ENCODE data around the gene AFG1L. TPM values are rescaled to one million over a fixed set of nuclear protein-coding genes. Genes with fewer than 3 reads are reported as not detected.
A peak's percentile ranks its signal among the peaks of the same experiment; 100 is the strongest.

Gene AFG1L
- total and polyA plus RNA-seq, 4 donors: 2.7 to 2.8 (median 2.7) TPM

DNA sequence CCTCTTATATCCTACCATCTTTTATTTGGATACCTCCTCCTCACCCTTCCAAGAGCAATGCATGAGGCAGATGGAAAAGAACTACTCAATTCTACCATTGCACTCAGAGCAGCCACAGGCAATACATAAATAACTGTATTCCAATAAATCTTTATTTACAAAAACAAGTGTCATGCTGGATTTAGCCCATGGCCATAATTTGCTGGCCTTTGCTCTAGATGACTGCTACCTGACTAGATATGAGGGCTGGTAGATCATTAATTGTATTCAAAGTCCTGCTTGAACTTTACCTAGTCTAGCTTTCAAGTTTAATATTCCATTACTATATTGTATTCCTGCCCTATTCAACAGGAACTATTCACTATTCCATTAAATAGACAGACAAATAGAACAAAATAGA, 37.1 kb downstream of the AFG1L start:
- peaks cover 0 to 3% (median under 1%) of the 10 kb centered on the region in 4 donors for H3K36me3 ChIP-seq (ENCODE audit: control insufficient read depth in 4 of 4, insufficient read depth in 3 of 4, low read depth in 1 of 4, low read length in 3 of 4)
- no peaks in the 10 kb centered on the region for H3K27me3 ChIP-seq (ENCODE audit: control insufficient read depth in 4 of 4, insufficient read depth in 4 of 4, low read length in 3 of 4)
- H3K4me1 ChIP-seq (ENCODE audit: control insufficient read depth in 4 of 4, insufficient read depth in 4 of 4, low read length in 3 of 4): peaks cover 0 to 2% (median 0%) of the 10 kb centered on the region in 4 donors
- no peak overlapping the region for H3K9ac ChIP-seq (ENCODE audit: low read depth in 1 of 2, low read length in 2 of 2)
- H3K4me3 ChIP-seq (ENCODE audit: low read depth in 1 of 3, low read length in 3 of 3): no peak overlapping the region
- no peak for DNase-seq (ENCODE audit: low spot score)
- H3K9me3 ChIP-seq (ENCODE audit: control insufficient read depth in 4 of 4, low read length in 3 of 4): no peaks in the 10 kb centered on the region
- peak; percentile 19 for TF ChIP-seq YY1 (IDR thresholded peaks at IDR 0.05)
- TF ChIP-seq CTCF (IDR thresholded peaks at IDR 0.05; ENCODE audit: low read depth, low read length, missing input control): no peak
- TF ChIP-seq HNF4G (IDR thresholded peaks at IDR 0.05): no peak
- TF ChIP-seq HNF4A (conservative IDR thresholded peaks at IDR 0.05): peak; percentile 26 to 28
- peak; percentile 32 to 39 for TF ChIP-seq RXRA (IDR thresholded peaks at IDR 0.05)
- TF ChIP-seq SP1 (IDR thresholded peaks at IDR 0.05): peak; percentile 54
- no peak overlapping the region for H3K27ac ChIP-seq (ENCODE audit: low read depth in 1 of 2, low read length in 2 of 2)

GRCh38 chr6:108336971-108337370, 42.1 kb downstream of the AFG1L start:
- Histone ChIP-seq H3K9me3 (ENCODE audit: control insufficient read depth in 4 of 4, low read length in 3 of 4) (no peaks in the 10 kb centered on the region), H3K4me1 (ENCODE audit: control insufficient read depth in 4 of 4, insufficient read depth in 4 of 4, low read length in 3 of 4) (no peaks in the 10 kb centered on the region), H3K4me3 (ENCODE audit: low read depth in 1 of 3, low read length in 3 of 3) (no peak overlapping the region), H3K27me3 (ENCODE audit: control insufficient read depth in 4 of 4, insufficient read depth in 4 of 4, low read length in 3 of 4) (no peaks in the 10 kb centered on the region), H3K36me3 (ENCODE audit: control insufficient read depth in 4 of 4, insufficient read depth in 3 of 4, low read depth in 1 of 4, low read length in 3 of 4) (no peaks in the 10 kb centered on the region), H3K27ac (ENCODE audit: low read depth in 1 of 2, low read length in 2 of 2) (no peak overlapping the region), H3K9ac (ENCODE audit: low read depth in 1 of 2, low read length in 2 of 2) (no peak overlapping the region)
- no peak for DNase-seq (ENCODE audit: low spot score)
- TF ChIP-seq CTCF (IDR thresholded peaks at IDR 0.05; ENCODE audit: low read depth, low read length, missing input control) (no peak), EGR1 (IDR thresholded peaks at IDR 0.05; ENCODE audit: low read depth in 2 of 2) (no peak), HNF4G (IDR thresholded peaks at IDR 0.05) (no peak), HNF4A (conservative IDR thresholded peaks at IDR 0.05) (no peak), TAF1 (conservative IDR thresholded peaks at IDR 0.05) (no peak), ATF3 (IDR thresholded peaks at IDR 0.05) (no peak), NR2F2 (IDR thresholded peaks at IDR 0.05) (no peak), FOXA1 (IDR thresholded peaks at IDR 0.05) (no peak), JUND (IDR thresholded peaks at IDR 0.05) (no peak)
- WGBS: 96% methylated on average over 3 of the region's 3 CpGs

GRCh38 chr6:108337721-108338120, 42.9 kb downstream of the AFG1L start:
- no peak for DNase-seq (ENCODE audit: low spot score)
- no peak for TF ChIP-seq HNF4A (conservative IDR thresholded peaks at IDR 0.05)
- no peak overlapping the region for H3K27ac ChIP-seq (ENCODE audit: low read depth in 1 of 2, low read length in 2 of 2)
- no peaks in the 10 kb centered on the region for H3K36me3 ChIP-seq (ENCODE audit: control insufficient read depth in 4 of 4, insufficient read depth in 3 of 4, low read depth in 1 of 4, low read length in 3 of 4)
- no peak overlapping the region for H3K4me3 ChIP-seq (ENCODE audit: low read depth in 1 of 3, low read length in 3 of 3)
- no peaks in the 10 kb centered on the region for H3K9me3 ChIP-seq (ENCODE audit: control insufficient read depth in 4 of 4, low read length in 3 of 4)
- no peaks in the 10 kb centered on the region for H3K4me1 ChIP-seq (ENCODE audit: control insufficient read depth in 4 of 4, insufficient read depth in 4 of 4, low read length in 3 of 4)
- H3K9ac ChIP-seq (ENCODE audit: low read depth in 1 of 2, low read length in 2 of 2): no peak overlapping the region
- WGBS: 97% methylated on average over 3 of the region's 3 CpGs
- no peaks in the 10 kb centered on the region for H3K27me3 ChIP-seq (ENCODE audit: control insufficient read depth in 4 of 4, insufficient read depth in 4 of 4, low read length in 3 of 4)

All from liver (tissue), 9 donors.